GM23248 (cell line): Measurements from ENCODE around the gene IGF2BP2. TPM values are rescaled to one million over a fixed set of nuclear protein-coding genes. Genes with fewer than 3 reads are reported as not detected.

ENCODE experiments used
- DNase-seq: peaks from one replicate; pipeline ENCODE4 v3.0.0-alpha.2; 2015
- H2AFZ ChIP-seq: fragments of 200-600 bp; sonication (generic); 2 replicates; pipeline ENCODE4 v1.6.1; 2016; ENCODE audit warnings: antibody characterized with exemption
- H3F3A ChIP-seq: fragments of 200-600 bp; sonication (generic); 2 replicates; pipeline ENCODE4 v1.6.1; 2016; ENCODE audit warnings: mild to moderate bottlenecking, antibody characterized with exemption, mixed run types; ENCODE audit not compliant: insufficient read depth
- H3K27ac ChIP-seq: fragments of 200-600 bp; sonication (generic); 2 replicates; pipeline ENCODE4 v1.5.1; 2016; ENCODE audit warnings: mild to moderate bottlenecking
- H3K27me3 ChIP-seq: fragments of 200-600 bp; sonication (generic); replicated peaks from 2 replicates; pipeline ENCODE4 v1.6.1; 2016; ENCODE audit warnings: mild to moderate bottlenecking; ENCODE audit not compliant: insufficient read depth
- H3K36me3 ChIP-seq: fragments of 200-600 bp; sonication (generic); 2 replicates; pipeline ENCODE4 v1.6.1; 2016; ENCODE audit warnings: low read depth, mild to moderate bottlenecking
- H3K4me1 ChIP-seq: fragments of 200-600 bp; sonication (generic); 2 replicates; pipeline ENCODE4 v1.6.1; 2016; ENCODE audit warnings: mild to moderate bottlenecking; ENCODE audit not compliant: insufficient read depth
- H3K4me2 ChIP-seq: fragments of 200-600 bp; sonication (generic); one replicate; pipeline ENCODE4 v1.6.1; 2016; ENCODE audit warnings: mild to moderate bottlenecking; ENCODE audit not compliant: unreplicated experiment
- H3K4me3 ChIP-seq: fragments of 200-600 bp; sonication (generic); 2 replicates; pipeline ENCODE4 v1.5.1; 2016; ENCODE audit warnings: mild to moderate bottlenecking
- H3K79me2 ChIP-seq: fragments of 200-600 bp; sonication (generic); 2 replicates; pipeline ENCODE4 v1.6.1; 2016; ENCODE audit warnings: mild to moderate bottlenecking; ENCODE audit not compliant: insufficient read depth
- H3K9ac ChIP-seq: fragments of 200-600 bp; sonication (generic); 2 replicates; pipeline ENCODE4 v1.6.1; 2016; ENCODE audit warnings: mild to moderate bottlenecking
- H3K9me2 ChIP-seq: fragments of 200-600 bp; sonication (generic); 2 replicates; pipeline ENCODE4 v1.6.1; 2016; ENCODE audit warnings: mixed run types, mild to moderate bottlenecking, moderate library complexity; ENCODE audit not compliant: insufficient read depth
- H3K9me3 ChIP-seq: fragments of 200-600 bp; sonication (generic); one replicate; pipeline ENCODE4 v1.6.1; 2017; ENCODE audit warnings: low read depth
- H4K20me1 ChIP-seq: fragments of 200-600 bp; sonication (generic); 2 replicates; pipeline ENCODE4 v1.6.0; 2016; ENCODE audit not compliant: insufficient read depth
- EZH2 ChIP-seq: fragments of 200-600 bp; sonication (generic); IDR thresholded peaks from 2 replicates; pipeline ENCODE4 v1.6.1; 2018; ENCODE audit warnings: antibody characterized with exemption, mild to moderate bottlenecking; ENCODE audit not compliant: insufficient read depth, poor library complexity, severe bottlenecking
- EZH2phosphoT487 ChIP-seq: fragments of 200-600 bp; sonication (generic); IDR thresholded peaks from 2 replicates; pipeline ENCODE4 v1.6.1; 2018; ENCODE audit warnings: antibody characterized with exemption, moderate library complexity, mild to moderate bottlenecking, low read depth; ENCODE audit not compliant: insufficient read depth
- WGBS, 2 experiments: methylation state at CpG; one replicate each; pipeline ENCODE4 v1.1.6; 2015 to 2017; ENCODE audit warnings: low lambda C conversion rate in 2 of 2, low coverage in 1 of 2; ENCODE audit errors: missing lambda C conversion rate in 2 of 2; 5-methylcytosine and 5-hydroxymethylcytosine counted together
- in situ Hi-C: fragments of 300-500 bp; cut with MboI; formaldehyde crosslinking; loops from 2 replicates; pipeline ENCODE4 v1.15.0; 2020
- polyA plus RNA-seq: library from polyadenylated mRNA; unstranded; fragments of >200 nt; fragmentation: Nextera tagmentation; extraction: Ambion mirVana; gene quantifications from 2 replicates; pipeline ENCODE4 v1.2.1, GENCODE V29; 2016
- total RNA-seq: library from RNA; depleted of rRNA; stranded (reverse); fragments of >200 nt; shearing (Covaris generic); gene quantifications from 2 replicates; pipeline ENCODE4 v1.2.3, GENCODE V29; 2014

The IGF2BP2 gene
- total and polyA plus RNA-seq, 2 experiments from 2014 or later: 60.6 to 62.5 TPM

DNA sequence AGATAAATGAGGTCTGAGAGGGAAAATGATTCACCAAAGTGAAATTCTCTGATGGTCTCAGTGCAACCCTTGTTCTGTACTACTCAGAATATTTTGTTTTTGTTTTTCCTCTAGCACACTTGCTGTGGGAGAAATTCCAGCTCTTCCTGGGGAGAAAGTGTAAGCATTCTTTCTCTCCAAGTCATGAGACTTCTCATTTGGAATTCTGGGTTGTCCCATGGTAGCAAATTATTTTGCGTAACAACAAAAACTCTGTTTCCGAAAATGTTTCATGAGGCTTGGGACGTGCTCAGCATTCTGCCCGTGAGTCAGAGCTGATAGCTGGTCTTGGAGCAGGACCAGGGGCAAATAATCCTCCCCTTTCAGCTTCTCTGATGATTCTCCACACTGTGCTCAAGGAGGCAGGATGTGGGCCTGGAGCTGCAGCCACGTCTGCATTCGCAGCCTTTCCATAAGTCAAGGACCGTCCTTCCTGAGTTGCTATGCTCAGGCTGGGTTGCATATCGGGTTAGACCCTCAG is 168.5 kb downstream of the IGF2BP2 start:
- no peaks in the 10 kb centered on the region for H4K20me1 ChIP-seq
- H3K36me3 ChIP-seq: peaks cover 35% of the 10 kb centered on the region
- no peaks in the 10 kb centered on the region for H3K9me2 ChIP-seq
- DNase-seq: peak; percentile 98
- no peaks in the 10 kb centered on the region for H3K27me3 ChIP-seq
- peak overlapping the region; percentile 56 for H3K4me2 ChIP-seq
- 2 to 3% methylated on average over 8 of the region's 8 CpGs for WGBS, 2 experiments
- peak overlapping the region; percentile 98 for H3K27ac ChIP-seq
- H3K9ac ChIP-seq: peak overlapping the region; percentile 80
- TF ChIP-seq EZH2: no peak
- TF ChIP-seq EZH2phosphoT487: no peak
- in situ Hi-C loops: no loop called here
- no peaks in the 10 kb centered on the region for H3K9me3 ChIP-seq
- peaks cover 61% of the 10 kb centered on the region for H3F3A ChIP-seq
- no peaks in the 10 kb centered on the region; the same call in 1 of the 2 replicates for H3K79me2 ChIP-seq
- H3K4me3 ChIP-seq: no peak overlapping the region
- H3K4me1 ChIP-seq: peaks cover 48% of the 10 kb centered on the region
- no peak overlapping the region for H2AFZ ChIP-seq

DNA sequence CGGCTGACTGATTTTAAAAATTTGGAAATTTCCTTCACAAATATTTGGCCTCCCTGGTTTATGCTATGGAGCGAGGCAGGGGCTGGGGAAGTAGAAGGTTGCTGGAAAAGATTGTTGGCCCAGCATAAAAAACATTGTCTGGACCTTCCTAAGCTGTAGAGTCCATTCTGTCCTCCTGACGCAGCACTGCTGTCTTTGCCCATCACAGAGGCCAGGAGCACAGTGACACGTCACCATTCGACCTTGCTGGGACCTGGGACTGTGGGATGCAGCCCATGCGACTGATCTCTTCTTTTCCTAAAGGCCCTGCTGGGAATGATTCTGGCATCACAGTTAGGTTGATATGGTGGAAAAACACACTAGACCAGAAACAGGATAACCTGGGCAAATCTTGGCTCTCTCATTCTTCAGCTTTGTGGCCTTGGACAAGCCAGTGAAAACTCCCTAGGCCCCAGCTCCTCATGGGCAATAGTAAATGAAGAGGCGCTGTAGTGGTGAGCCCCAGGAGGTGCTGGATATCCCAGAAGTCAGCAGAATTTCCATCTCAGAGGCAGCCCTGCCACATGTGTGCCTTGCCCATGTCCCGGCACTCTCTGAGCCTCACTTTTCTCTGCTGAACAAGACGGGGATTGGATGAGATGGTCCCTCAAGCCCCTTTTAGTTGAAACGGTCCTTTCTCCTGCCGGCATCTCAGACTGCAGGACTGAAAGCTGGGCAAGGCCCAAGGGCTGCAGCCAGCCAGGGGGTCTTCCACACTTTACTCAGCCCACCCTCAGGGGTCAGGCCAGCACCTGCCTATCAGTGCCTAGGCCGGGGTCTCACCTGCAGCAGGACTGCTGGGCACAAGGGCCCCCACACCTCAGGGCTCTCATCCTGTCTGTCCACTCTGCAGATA is 169.2 kb downstream of the IGF2BP2 start:
- Histone ChIP-seq H3K9me3 (no peaks in the 10 kb centered on the region), H3K4me1 (peaks cover 46% of the 10 kb centered on the region), H3K27ac (peak overlapping the region; percentile 98), H4K20me1 (no peaks in the 10 kb centered on the region), H3K27me3 (no peaks in the 10 kb centered on the region), H2AFZ (no peak overlapping the region), H3K4me3 (no peak overlapping the region), H3F3A (peaks cover 54% of the 10 kb centered on the region), H3K79me2 (no peaks in the 10 kb centered on the region; the same call in 1 of the 2 replicates), H3K9me2 (no peaks in the 10 kb centered on the region), H3K9ac (peak overlapping the region; percentile 48), H3K36me3 (peaks cover 38% of the 10 kb centered on the region), H3K4me2 (peak overlapping the region; percentile 49)
- WGBS, 2 experiments: 81 to 82% methylated on average over 12 of the region's 12 CpGs
- no peak for DNase-seq
- TF ChIP-seq EZH2 (no peak), EZH2phosphoT487 (no peak)
- in situ Hi-C loops: no loop called here

DNA sequence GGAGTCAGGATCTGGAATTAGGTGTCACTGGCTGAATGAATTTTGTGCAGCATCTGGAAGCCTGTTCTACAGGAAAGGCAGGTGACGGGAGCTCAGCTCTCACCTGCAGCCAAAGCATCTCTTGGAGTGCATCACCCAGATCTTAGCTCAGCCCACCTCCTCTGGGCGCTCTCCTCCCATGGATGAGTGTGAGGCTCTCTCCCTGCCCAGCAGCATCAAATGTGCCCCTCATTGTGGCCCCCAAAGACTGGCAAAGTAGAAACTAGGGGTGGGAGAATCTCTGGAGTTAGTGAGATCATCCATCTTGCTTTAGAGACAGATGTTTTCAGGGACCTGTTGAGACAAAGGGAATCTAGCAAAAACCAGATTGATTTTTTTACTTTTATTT is 170.1 kb downstream of the IGF2BP2 start:
- DNase-seq: no peak
- H3K4me1 ChIP-seq: peaks cover 38% of the 10 kb centered on the region
- no peaks in the 10 kb centered on the region for H3K27me3 ChIP-seq
- TF ChIP-seq EZH2phosphoT487: no peak
- no peak for TF ChIP-seq EZH2
- 0 out of 2 replicates have a peak overlapping the region, but pooled peaks have one; percentile 98 for H3K27ac ChIP-seq
- no peaks in the 10 kb centered on the region for H3K9me2 ChIP-seq
- no peaks in the 10 kb centered on the region for H3K9me3 ChIP-seq
- in situ Hi-C loops: no loop called here
- peaks cover 46% of the 10 kb centered on the region for H3K36me3 ChIP-seq
- no peaks in the 10 kb centered on the region; the same call in 1 of the 2 replicates for H3K79me2 ChIP-seq
- no peak overlapping the region for H3K4me3 ChIP-seq
- H2AFZ ChIP-seq: no peak overlapping the region
- peaks cover 46% of the 10 kb centered on the region for H3F3A ChIP-seq
- H4K20me1 ChIP-seq: no peaks in the 10 kb centered on the region
- no peak overlapping the region for H3K4me2 ChIP-seq
- no peak overlapping the region for H3K9ac ChIP-seq
- WGBS, 2 experiments: 96 to 100% methylated on average over 2 of the region's 2 CpGs

DNA sequence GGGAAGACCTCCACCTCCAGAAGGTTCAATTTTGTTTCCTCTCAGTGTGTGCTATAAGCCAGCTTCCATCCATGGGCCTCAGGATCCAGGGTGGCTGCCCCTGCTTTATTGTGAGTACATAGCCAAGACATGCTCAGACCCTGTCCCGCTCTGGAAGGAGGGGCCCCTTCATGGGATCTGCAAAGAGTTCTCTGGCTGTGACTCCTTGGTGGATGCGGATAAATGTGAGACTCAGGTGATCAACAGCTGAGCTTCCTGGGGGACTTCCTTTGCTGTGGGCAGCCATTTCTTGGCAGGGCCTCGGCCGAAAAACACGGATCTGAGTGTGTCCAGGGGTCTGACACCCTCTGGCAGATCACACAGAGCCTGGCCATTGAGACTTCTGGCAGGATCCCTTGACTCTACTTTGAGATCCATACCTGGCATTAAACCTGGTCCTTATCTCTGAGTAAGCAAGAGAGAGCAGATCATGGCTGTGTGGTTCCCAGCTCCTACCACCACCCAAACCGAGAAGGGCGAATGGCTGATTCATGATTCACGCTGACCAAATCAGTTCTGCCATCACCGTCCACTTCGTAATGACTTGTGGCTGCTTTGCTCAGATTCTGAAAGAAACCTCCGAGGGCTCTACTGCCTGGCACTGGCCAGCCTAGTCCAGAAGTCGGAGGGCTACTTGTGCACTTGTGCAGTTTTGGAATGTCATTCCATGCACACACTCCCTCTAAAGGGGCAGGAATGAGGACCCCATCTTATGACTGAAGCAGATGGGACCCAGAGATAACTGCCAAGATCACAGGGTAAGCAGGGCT is 170.7 kb downstream of the IGF2BP2 start:
- in situ Hi-C loops: no loop called here
- no peaks in the 10 kb centered on the region; the same call in 1 of the 2 replicates for H3K79me2 ChIP-seq
- H3K27me3 ChIP-seq: no peaks in the 10 kb centered on the region
- H3K9me2 ChIP-seq: no peaks in the 10 kb centered on the region
- H3K4me3 ChIP-seq: no peak overlapping the region
- no peak overlapping the region for H3K4me2 ChIP-seq
- TF ChIP-seq EZH2: no peak
- no peak overlapping the region for H3K9ac ChIP-seq
- H3K4me1 ChIP-seq: peaks cover 32% of the 10 kb centered on the region
- no peaks in the 10 kb centered on the region for H4K20me1 ChIP-seq
- 92 to 96% methylated on average over 12 of the region's 12 CpGs for WGBS, 2 experiments
- H3K36me3 ChIP-seq: peaks cover 50% of the 10 kb centered on the region
- peaks cover 40% of the 10 kb centered on the region for H3F3A ChIP-seq
- no peak for DNase-seq
- H3K9me3 ChIP-seq: no peaks in the 10 kb centered on the region
- no peak overlapping the region for H2AFZ ChIP-seq
- no peak overlapping the region for H3K27ac ChIP-seq
